ENCODE measurements around the gene EPHB2.
"Not testable (repeated sequence)": the region's sequence is repeated elsewhere in the genome, so short reads cannot be mapped to it uniquely, and the experiment has no call there.

The EPHB2 gene

DNA sequence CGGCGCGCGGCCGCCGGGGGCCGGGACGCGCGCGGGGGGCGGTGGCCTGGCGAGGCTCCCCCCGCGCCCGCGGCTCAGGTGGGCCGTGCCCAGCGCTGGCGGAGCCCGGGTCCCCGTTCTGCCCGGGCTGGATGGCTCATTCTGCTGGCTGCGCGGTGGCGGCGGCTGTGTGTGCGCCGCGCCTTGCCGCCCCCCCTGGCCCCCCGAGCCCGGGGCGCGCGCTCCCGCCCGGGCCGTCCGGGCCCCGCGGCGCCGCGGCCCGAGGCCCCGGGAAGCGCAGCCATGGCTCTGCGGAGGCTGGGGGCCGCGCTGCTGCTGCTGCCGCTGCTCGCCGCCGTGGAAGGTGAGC, at the start of gene EPHB2:
Gene EPHB2 (plus strand): TSS at position 139 of the 349 bp plus-strand sequence. CDS start 144 bp downstream, at position 283.
- no peak for DNase-seq (ENCODE audit: low read depth, low spot score)

DNA sequence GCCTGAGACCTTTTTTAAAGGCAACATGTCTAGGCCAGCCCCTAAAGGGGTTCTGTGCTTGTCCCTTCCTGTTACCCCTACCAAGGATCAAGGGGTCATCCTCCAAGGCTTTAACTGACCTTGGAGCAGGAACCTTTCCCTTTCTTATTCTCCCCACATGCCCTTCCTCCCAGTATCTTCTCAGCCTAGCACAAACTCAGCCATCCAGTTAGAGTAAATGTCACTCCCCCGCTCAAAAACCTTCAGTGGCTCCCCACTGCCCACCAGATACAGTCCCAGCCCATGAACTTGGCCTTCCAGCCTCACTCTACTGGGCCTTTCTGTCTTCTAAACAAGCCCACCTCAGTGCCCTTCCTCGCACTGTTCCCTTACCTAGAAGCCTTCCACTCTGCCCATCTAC, 48.8 kb upstream of the EPHB2 start:
- no peak for DNase-seq (ENCODE audit: low read depth, low spot score)

DNA sequence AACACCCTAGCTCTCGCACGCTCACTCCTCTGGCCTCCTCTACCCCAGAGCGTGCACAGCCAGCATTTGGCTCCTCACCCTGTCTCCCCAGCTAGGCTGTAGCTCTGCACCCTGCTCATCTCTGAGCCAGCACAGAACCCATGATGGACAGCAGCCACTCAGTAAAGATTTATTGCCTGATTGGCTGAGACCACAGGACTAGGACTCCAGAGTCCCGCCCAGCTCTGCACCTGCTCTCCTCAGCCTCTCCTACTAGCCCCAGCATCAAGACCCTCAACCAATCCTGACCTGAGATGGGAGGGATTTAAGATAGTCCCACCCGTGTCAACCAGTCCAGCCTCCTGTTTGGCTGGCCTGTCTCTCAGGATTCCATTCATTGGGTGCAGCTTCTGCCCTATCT, 48.3 kb upstream of the EPHB2 start:
- DNase-seq (ENCODE audit: low read depth, low spot score): no peak

DNA sequence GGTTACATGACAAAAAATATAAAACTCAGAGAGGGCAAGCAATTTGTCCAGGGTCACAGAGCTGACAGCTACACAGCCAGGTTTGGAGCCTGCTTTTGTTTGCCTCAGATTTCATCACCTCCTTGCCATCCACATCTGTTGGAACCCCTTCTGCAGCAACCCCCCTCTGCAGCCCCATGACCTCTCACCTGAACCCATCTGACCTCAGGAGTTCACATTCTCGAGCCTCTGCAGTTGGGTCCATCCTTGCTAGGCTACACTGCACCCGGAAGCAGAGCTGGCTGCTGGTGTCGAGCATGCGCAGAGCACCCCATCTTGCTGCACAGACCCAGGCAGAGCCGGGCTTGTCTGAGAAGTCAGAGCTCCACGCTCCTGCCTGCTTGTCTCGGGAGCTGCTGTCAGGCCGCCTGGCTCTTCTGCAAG, 47.6 kb upstream of the EPHB2 start:
- DNase-seq (ENCODE audit: low read depth, low spot score): no peak

DNA sequence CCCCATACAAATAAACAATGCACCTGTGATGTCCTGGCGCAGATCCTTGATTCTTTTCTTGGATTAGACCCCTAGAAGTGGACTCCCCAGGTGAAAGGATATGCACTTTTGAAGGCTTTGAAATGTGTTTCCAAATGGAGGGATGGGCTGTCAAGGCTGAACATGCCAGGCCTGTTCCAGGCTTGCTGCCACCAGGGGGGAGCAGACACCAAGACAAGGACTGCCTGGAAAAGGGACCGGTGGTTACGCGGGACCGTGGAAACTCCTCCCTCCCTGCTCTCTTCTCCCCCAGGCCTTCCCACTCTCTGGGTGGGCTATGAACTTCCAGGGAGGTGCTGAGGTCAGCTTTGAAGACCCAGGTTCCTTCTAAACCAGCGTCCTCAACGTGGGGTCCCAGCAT, 44.9 kb upstream of the EPHB2 start:
- DNase-seq (ENCODE audit: low read depth, low spot score): no peak

DNA sequence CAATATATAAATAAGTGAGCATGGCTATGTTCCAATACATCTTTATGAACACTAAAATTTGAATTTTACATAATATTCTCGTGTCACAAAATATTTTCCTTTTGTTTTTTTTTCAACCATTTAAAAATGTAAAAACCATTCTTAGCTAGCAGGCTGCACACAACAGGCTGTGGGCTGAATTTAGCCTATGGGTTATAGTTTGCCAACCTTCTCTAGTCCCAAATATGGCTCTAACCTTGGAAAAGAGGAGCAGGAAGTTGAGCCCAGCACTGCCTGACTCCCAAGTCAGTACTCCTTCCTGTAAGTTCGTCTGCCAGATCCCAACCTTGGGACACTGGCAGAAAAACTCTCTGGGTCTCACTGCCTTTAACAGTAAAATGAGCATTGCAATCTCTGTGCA, 44.2 kb upstream of the EPHB2 start:
- DNase-seq (ENCODE audit: low read depth, low spot score): no peak

DNA sequence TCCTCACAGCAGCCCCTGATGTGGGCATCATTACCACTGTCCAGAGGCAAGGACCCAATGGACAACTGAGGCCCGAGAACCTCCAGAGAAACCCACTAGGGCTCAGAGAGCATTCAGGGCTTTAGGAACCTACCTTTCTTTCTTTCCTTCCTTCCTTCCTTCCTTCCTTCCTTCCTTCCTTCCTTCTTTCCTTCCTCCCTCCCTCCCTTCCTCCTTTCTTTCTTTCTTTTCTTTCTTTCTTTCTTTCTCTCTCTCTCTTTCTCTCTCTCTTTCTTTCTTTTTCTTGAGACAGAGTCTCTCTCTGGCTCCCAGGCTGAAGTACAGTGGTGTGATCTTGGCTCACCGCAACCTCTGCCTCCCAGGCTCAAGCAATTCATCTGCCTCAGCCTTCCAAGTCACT, 41.8 kb upstream of the EPHB2 start:
- DNase-seq (ENCODE audit: low read depth, low spot score): not testable (repeated sequence)

DNA sequence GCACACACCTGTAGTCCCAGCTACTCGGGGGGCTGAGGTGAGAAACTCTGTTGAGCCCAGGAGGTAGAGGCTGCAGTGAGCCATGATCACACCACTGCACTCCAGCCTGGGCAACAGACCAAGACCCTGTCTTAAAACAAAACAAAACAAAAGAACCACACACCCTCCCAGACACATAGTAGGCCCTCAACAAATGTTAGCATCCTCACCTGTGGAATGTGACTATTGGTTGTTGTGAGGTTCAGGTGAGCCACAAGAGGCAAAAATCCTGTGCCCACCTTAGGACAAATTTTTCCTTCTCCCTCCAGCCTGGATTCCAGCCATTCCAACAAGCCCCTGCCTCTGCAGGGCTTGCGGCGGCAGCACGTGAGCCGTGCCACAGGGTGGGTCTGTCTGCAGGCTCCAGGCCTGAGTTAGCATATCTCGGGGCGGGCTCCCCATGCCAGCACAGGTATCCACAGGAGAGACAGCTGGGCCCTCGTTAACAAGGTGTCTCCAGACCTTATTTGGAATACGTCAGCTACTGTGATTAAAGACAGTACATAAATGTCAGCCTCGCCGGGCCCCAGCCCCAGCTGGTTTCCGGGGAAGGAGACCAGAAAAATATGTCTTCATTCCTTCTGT, 40.2 kb upstream of the EPHB2 start:
- DNase-seq (ENCODE audit: low read depth, low spot score): no peak

DNA sequence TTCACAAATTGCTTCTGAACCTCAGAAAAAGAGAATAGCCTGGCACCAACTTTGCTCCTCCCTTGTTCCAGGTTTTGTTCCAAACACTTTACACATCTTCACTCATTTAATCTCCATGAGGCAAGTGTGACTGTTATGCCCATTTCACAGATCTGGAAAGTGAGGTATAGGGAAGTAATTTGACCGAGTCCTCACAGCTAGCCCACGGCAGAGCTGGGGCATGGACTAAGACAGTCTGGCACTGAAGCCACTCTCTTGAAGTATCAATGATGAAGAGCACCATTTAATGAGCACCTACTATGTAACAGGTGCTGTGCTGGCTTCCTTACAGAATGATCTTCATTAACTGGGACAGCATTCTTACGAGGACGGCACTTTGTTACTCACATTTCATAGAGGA, 38.6 kb upstream of the EPHB2 start:
- no peak for DNase-seq (ENCODE audit: low read depth, low spot score)

DNA sequence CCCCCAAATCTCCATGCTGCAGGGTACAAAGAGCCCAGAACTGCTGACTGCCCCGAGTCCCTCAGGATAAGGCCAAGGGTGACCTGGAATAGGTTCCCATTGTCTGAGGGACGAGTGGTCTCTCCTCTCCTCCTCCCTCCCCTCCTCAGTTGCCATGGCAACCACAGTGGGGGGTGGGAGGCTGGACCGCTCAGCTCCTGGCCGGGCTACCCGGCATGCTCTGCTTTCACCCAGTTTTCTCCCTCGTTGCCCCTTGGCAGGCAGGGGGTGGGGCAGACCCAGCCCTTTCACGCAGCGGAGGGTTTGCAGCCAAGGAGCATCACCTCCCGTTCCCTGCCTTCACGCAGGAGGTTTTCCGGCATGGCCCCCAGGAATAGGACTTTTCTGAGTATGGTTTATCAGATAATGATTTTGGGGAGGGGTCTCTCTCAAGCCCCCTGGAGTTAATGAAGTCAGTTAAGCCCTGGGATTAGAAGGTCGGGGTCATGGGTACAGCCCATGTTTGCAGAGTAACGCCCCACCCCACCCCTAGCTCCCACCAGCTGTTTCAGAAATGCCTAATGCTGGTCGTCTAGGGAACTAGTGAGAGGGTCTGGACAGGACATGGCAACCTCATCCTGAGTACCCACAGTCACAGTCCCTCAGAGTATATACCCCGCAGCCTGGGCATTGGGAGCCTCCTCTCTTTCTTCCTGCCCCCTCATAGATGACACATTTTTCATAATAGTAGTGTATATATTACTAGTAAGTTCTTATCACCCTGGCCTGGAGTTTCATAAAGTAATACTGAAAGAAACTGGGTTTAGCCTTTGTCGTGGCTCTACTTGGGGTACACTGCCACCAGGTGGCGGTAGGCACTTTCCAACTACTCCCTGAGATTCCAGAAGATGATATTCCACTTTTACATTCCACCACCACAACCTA, 36.9 kb upstream of the EPHB2 start:
- no peak for DNase-seq (ENCODE audit: low read depth, low spot score)

DNA sequence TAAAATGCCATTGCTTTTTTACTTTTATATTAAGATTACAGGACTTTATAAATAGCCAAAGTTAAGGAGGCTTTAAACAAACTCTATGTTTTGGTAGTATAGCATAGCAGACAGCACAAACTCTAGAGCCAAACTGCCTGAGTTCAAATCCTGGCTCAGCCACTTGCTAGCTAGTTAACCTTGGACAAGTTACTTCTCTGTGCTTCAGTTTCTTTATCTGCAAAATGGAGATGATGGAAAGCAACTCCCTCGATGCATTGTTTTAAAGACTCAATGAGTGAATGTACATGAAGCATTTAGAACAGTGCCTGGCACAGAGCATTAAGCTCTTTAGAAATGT, 36.3 kb upstream of the EPHB2 start:
- DNase-seq (ENCODE audit: low read depth, low spot score): no peak

DNA sequence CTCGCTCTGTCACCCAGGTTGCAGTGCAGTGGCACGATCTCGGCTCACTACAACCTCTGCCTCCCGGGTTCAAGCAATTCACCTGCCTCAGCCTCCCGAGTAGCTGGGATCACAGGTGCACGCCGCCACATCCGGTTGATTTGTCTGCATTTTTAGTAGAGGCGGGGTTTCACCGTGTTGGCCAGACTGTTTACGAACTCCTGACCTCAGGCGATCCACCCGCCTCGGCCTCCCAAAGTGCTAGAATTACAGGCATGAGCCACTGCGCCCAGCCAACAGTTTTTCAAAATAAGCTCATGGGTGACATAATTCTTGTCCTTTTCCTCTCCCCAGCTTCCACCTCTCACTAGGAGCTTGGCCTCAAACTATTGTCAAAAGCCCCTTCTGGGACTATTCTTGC, 34.5 kb upstream of the EPHB2 start:
- not testable (repeated sequence) for DNase-seq (ENCODE audit: low read depth, low spot score)

DNA sequence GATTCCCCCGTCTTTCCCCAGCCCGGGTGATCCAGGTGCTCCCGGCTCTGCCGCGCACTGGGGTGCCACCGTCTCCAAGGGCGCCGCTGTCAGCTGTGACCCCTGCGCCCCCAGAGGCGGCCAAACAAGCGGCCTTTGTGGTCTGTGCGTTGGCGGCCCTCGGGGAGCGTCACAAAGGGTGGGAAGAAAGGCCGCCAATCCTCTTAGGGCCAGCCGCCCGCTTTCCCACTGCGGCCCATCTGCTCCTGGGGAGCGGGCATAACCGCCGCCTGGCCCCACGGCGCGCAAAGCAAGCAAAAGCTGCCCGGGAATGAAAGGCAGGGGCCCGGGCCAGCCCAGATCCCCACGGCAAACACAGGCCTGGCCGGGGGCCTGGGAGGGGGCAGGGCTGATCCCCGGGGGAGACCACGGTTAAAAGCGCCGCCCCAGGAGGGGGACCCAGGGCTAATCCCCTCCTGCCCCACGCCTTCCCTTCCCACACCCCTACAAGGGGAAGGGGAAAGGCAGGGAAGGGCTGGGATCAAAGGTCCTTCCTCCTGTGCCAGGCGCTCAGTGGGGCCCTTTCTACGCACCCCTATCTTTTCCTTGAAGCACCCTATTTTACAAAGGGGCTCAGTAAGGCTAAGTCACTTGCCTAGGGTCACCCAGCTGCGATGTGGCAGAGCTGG, 33.6 kb upstream of the EPHB2 start:
- no peak for DNase-seq (ENCODE audit: low read depth, low spot score)

DNA sequence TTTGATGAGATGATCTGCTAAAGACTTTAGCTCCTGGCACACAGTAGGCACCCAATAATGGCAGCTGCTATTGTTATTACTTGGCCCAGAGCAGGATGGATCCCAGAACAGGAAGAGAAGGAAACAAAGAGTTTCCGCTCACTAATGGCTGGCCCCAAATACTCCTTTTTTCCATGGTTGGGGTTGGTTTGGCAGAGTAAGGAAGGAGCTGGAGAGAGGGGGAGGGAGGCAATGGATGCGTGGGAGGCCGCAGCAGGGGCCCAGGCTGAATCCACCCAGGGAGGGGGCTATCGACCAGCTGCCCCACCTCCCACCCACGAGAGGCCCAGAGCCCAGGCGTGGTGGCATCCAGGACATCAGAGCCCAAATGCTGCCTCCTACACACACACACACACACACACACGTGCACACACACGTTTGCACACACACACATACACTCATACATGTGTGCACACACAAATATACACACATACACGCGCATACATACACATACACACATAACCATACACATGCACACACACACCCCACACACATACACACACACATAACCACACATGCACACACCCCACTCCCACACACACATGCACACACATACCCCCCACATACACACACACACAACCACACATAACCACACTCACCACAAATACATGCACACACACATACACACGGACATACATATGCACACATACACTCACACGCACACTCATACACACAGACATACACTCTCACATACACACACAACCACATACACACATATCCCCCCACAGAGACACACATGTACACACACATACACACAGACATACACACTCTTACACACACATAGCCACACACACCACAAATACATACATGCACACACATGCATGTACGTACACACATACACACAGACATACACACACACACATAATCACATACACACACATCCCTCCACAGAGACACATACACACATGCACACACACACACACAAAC, 32.4 kb upstream of the EPHB2 start:
- no peak for DNase-seq (ENCODE audit: low read depth, low spot score)

DNA sequence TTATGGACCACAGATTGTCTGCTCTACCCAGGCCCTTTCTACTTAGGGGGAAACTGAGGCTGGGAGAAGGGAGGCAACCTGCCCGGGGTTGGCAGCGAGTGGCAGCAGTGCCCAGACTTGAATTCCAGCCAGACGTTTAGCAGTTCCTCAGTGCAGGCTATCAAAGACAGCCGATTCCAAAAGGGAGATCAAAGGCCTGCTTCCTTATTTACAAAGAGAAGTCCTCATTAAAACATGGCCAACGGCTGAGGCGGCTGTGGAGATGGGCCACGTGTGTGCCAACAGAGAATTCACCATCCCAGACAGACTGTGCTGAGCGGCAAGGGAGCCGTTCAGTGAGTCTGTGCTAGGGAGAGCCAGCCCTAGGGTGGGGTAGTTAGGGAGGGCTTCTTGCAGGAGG, 29.9 kb upstream of the EPHB2 start:
- no peak for DNase-seq (ENCODE audit: low read depth, low spot score)

DNA sequence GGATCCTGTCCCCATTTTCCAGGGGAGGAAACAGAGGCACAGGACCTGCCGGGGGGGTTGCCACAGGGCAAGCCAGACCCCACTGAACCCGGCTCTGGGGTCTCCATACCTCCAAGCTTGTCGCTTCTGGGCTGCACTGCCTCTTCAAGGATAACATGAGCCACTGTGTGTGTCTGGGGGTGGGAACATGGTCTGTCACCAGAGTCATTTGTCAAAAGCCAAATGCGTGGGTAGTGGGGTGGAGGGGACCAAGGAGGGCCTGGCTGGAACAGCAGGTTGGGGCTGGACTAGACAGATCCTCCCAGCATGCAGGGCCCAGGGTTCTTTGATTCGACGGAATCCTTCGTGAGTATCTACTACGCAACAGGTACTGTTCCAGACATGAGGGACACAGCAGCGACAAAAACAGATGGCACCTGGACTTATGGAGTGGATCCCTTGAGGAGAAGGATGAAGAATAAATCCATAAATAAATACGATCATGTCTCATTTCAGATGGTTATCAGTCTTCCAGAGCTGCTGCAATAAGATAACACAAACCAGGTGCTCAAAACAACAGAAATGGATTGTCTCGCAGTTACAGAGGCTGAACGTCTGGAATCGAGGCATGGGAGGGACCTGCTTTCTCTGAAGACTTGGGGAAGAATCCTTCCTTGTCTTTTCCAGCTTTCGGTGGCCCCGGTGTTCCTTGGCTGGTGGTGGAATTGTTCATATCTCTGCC, 28.9 kb upstream of the EPHB2 start:
- DNase-seq (ENCODE audit: low read depth, low spot score): no peak

DNA sequence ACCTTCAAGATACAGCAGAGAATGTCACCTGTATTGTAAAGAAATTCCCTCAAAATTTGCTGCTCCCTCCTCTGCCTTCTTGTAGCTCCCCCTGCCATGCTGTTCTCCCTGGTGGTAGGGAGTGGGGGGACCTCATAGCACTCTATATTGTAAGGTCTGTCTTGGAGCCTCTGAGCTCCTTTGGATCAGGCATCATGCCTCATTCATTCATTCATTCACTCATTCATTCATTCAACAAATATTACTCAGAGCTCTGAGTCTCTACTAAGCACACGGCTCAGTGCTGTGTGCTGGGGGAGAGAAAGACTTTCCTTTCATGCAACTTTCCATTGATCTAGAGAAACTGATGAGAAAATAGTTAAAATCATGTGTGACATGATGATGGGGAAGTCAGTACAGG, 27.1 kb upstream of the EPHB2 start:
- no peak for DNase-seq (ENCODE audit: low read depth, low spot score)

DNA sequence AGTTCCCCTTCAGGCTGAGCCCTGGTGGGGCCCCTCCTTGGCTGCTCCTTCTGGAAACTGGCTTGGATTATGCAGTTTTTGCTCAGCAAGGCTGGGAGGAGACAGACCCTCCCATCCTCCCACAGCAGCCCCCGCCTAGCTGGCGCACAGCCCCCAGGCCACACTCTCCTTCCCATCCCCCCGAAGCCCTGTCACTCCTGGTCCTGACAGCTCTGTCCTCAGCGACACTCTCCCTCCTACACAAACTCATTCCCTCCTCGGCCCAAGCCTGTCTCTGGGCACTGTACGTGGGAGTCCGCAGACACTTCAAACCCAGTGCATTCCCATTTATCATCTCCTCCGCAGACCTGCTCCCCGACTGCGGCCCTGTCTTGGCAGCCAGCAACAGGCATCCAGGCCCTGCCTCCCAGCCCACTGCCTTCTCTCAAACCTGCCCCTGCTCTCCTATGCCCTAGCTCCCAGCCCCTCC, 25.0 kb upstream of the EPHB2 start:
- no peak for DNase-seq (ENCODE audit: low read depth, low spot score)

DNA sequence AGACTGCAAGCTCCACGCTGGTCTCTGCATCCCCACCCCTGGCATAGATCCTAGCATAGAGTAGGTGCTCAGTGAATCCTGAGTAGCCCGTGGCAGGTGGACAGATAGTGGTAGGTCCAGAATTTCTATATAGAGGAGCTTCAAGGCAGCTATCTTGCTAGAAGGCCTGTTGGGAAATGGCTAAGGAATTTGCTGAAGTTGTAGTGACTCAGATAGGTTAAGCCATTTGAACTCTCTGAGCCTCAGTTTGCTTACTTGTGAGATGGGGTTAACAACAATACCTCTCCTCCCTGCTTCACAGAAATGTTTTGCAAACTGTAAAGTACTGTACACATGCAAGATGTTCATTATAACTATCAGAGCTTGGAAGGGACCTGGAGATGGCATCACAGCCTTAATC, 23.4 kb upstream of the EPHB2 start:
- DNase-seq (ENCODE audit: low read depth, low spot score): no peak

DNA sequence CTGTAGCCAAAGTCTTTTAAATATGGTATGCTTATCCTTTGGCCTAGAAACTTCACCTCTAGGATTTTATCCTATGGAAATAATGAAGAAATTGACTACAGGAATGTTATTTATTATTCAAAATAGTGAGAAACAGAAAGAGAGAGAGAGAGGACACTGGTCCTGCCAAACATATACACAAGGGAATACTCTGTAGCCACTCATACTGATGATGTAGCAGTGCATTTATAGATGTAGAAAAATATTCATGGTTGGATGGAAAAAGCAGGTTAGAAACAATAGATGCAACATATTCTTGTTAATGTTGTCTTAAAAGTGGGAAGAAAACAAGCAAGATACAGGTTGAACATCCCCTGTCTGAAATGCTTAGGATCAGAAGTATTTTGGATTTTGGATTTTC, 22.2 kb upstream of the EPHB2 start:
- no peak for DNase-seq (ENCODE audit: low read depth, low spot score)

DNA sequence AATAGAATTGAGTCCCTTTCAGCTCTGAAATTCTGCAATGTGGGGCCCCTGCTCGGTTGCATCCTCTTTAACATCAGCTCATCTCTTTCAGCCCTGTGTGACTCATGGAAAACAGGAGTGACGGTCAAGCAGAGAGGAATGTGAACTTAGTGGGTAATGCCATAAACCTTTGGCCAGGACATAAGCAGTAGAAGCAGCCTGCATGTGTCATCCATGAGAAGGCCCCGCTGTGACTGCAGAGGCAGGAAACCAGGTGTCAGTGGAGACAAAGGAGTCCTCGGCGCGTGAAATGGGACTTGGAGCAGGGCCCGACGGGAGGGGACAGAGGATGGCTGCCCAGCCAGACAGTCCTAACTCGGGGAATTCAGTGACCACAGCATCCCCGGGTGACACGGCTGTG, 21.1 kb upstream of the EPHB2 start:
- no peak for DNase-seq (ENCODE audit: low read depth, low spot score)
